ENCODE results near the gene TATDN2.
"Not testable (repeated sequence)": the region's sequence is repeated elsewhere in the genome, so short reads cannot be mapped to it uniquely, and the experiment has no call there.

TATDN2 gene

DNA sequence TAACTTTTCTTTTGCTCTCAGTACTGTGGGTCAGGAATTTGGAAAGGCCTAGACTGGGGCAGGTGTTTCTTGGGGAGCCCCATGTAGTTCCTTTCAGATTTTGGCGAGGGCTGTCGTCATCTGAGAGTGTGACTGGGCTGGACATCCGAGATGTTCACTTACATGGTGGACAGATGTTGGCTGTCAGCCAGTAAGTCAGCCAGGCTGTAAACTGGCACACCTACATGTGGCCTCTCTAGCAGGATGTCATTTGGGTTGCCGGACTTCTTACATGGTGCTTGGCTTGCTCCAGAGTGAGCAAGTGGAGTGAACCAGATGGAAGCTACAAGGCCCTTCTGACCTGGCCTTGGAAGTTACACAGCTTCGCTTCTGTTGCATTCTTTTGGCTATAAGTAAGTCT, 20.7 kb downstream of the TATDN2 start:
- no peak overlapping the region for H3K4me3 ChIP-seq (ENCODE audit: low read depth, low read length)

DNA sequence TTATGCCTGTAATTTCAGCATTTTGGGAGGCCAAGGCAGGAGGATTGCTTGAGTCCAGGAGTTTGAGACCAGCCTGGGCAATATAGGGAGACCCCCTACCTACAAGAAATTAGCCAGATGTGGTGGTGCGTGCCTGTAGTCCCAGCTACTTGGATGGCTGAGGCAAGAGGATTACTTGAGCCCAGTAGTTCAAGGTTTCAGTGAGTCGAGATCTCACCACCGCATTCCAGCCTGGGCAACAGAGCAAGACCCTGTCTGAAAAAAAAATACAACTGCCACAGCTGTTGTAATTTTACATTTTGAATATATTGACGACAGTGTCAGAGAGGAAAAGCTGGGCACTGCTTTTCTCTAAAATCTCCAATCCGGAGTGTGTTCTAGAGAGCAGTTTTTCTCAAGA, 21.2 kb downstream of the TATDN2 start:
- H3K4me3 ChIP-seq (ENCODE audit: low read depth, low read length), result no peak overlapping the region

DNA sequence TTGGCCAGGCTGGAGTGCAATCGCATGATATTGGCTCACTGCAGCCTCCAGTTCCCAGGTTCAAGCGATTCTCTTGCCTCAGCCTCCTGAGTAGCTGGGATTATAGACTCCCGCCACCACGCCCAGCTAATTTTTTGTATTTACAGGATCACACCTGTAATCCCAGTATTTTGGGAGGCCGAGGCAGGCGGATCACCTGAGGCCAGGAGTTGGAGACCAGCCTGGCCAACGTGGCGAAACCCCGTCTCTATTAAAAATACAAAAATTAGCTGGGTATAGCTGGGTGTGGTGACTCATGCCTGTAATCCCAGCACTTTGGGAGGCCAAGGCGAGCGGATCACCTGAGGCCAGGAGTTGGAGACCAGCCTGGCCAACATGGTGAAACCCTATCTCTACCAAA, 24.2 kb downstream of the TATDN2 start:
- H3K4me3 ChIP-seq (ENCODE audit: low read depth, low read length), result not testable (repeated sequence)

DNA sequence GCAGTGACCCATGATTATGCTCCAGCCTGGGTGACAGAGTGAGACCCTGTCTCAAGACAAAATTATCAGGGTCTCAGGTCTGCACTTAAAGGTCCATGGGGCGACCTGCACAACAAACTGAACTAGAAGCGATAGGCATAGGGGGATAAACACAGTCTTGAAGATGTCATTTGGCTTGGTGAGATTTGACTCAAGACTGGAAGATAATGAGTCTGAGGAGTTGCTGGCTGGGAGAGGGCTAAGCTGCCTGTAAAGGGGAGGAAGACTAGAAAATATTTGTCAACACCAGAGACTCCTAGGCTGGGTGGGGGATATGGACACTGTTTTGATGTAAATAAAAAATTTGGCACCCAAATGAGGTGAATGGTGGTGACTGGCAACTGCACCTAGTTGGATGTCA, 24.7 kb downstream of the TATDN2 start:
- no peak overlapping the region for H3K4me3 ChIP-seq (ENCODE audit: low read depth, low read length)

- no peak overlapping the region for H3K4me3 ChIP-seq (ENCODE audit: low read depth, low read length)
Measured at GRCh38 chr3:10273702-10274305, 25.5 kb downstream of the TATDN2 start.

GRCh38 chr3:10274601-10275000, 26.3 kb downstream of the TATDN2 start:
- no peak overlapping the region for H3K4me3 ChIP-seq (ENCODE audit: low read depth, low read length)

- H3K4me3 ChIP-seq (ENCODE audit: low read depth, low read length), result no peak overlapping the region
Measured at GRCh38 chr3:10277115-10277625, 28.9 kb downstream of the TATDN2 start.

DNA sequence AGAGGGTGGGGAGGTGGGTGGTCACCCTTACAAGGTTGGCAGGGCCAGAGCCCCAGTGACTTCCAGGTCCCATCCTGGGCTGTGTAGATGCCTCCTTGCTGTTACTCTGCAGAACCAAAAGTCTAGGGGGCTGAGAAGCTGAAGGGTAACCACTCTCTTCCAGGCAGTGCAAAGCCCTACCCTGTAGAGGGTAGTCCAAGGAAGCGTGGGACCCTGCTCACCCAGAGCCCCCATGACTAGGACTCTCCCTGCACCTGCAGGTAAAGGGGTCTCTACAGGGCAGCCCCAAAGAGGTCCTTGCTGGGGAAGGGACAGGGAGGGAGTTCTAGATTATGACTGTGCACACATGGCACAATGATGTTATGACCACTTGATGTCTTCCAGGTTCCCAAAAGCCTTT, 30.2 kb downstream of the TATDN2 start:
- no peak overlapping the region for H3K4me3 ChIP-seq (ENCODE audit: low read depth, low read length)

GRCh38 chr3:10279384-10280176, 31.3 kb downstream of the TATDN2 start:
- H3K4me3 ChIP-seq (ENCODE audit: low read depth, low read length), result no peak overlapping the region

- no peak overlapping the region for H3K4me3 ChIP-seq (ENCODE audit: low read depth, low read length)
Measured at GRCh38 chr3:10280177-10280529, 31.9 kb downstream of the TATDN2 start.

- H3K4me3 ChIP-seq (ENCODE audit: low read depth, low read length), result no peak overlapping the region
Measured at GRCh38 chr3:10280571-10280970, 32.3 kb downstream of the TATDN2 start.

DNA sequence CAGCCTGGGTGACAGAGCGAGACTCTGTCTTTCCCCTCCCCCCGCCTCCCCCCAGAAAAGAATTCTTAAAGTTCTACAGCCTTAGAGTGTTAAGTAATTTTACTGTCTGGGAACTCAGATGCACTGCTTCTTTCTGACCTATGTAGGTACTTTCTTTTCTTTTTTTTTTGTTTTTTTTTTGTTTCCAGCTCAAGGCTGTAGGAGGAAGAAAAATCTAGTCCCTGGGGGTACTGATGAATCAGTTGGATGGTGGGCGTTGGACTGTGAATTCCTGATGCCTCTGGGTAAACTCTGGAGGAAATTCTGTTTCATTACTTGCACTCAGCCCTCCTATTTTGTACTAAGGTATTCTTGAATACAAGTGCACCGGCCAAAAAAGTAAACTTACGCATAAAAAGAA, 33.7 kb downstream of the TATDN2 start:
- no peak overlapping the region for H3K4me3 ChIP-seq (ENCODE audit: low read depth, low read length)

DNA sequence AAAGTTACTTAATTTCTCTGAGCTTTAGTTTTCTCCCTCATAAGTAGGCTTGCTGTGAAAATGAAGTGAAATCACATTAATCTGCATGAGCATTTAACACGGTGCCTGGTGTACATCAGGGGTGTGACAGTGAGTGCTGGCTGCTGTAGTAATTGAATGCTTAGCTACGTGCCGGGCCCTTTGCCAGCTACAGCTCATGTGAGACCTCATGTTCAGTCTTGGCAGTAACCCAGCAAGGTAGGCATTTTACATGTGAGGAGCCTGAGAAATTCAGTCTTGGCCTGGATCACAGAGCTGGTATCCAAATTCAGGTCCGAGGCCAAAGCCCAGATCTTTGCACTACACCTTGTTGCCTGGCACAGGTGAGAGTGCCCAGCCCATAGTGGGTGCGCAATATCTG, 35.4 kb downstream of the TATDN2 start:
- no peak overlapping the region for H3K4me3 ChIP-seq (ENCODE audit: low read depth, low read length)

DNA sequence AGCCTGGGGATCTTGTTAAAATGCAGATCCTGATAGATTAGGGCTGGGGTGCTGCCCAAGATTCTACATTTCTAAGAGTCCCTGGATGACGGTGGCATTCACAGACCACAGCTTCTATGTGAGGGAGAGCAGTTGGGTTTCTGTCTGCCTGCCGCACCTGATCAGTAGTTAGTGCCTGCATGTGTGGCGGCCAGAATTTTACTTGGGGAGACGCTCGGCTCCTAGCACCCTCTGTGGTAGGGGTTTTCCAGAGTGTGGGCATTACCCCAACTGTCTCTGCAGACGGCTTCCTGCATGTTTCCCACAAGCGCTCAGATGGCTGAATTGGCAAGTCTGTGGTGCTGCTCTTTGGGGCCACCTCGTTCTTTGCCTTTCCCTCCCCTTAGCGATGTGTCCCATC, 36.2 kb downstream of the TATDN2 start:
- H3K4me3 ChIP-seq (ENCODE audit: low read depth, low read length), result no peak overlapping the region

GRCh38 chr3:10285272-10286132, 37.2 kb downstream of the TATDN2 start:
- H3K4me3 ChIP-seq (ENCODE audit: low read depth, low read length), result no peak overlapping the region

DNA sequence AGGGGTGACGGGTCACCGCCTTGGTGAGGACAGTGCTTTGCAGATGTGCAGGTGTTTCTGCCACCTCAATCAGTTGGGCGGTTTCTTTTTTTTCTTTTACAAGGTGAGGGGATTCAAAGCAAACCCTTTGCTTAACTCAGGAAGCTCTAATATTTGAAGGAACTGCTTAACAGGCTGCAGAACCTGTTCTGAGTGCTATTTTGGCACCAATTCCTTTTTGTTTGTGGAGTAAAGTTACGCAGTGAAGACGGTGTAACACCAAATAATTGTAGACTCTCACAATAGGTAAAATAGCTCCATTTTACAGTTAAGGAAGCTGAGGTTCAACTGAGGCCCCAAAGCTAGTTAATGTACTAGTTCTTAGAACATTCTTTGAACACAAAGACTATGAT, 37.9 kb downstream of the TATDN2 start:
- H3K4me3 ChIP-seq (ENCODE audit: low read depth, low read length), result no peak overlapping the region

GRCh38 chr3:10286596-10287295, 38.5 kb downstream of the TATDN2 start:
- H3K4me3 ChIP-seq (ENCODE audit: low read depth, low read length), result no peak overlapping the region

- H3K4me3 ChIP-seq (ENCODE audit: low read depth, low read length), result no peak overlapping the region
Measured at GRCh38 chr3:10287936-10288574, 39.8 kb downstream of the TATDN2 start.

GRCh38 chr3:10288575-10288960, 40.3 kb downstream of the TATDN2 start:
- H3K4me3 ChIP-seq (ENCODE audit: low read depth, low read length), result no peak overlapping the region

GRCh38 chr3:10289077-10289476, 40.8 kb downstream of the TATDN2 start:
- no peak overlapping the region for H3K4me3 ChIP-seq (ENCODE audit: low read depth, low read length)
